ENCODE data around the gene REXO4.
"Not testable (repeated sequence)": the region's sequence is repeated elsewhere in the genome, so short reads cannot be mapped to it uniquely, and the experiment has no call there.

The REXO4 gene

DNA sequence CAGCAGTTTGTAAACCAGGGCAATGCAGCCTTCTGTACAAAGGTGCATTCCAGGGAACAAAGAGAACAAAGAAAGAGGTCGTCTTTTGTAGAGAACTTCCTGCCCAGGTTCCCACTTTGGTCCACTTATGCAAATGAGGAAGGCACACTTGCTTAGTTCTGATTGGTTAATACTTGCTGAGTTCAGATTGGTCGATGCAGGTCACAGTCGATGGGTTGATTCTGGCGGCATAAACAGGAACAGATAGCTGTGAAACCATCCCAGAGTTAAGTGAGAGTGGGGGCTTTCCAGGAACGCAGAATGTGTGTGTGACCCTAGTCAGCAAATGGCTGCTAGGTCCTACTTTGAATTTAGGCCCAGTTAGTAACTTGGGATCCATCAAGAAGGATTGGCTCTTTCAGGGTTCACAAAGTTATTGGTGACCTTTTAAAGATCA, 2.6 kb upstream of the REXO4 start:
- no peak for DNase-seq

DNA sequence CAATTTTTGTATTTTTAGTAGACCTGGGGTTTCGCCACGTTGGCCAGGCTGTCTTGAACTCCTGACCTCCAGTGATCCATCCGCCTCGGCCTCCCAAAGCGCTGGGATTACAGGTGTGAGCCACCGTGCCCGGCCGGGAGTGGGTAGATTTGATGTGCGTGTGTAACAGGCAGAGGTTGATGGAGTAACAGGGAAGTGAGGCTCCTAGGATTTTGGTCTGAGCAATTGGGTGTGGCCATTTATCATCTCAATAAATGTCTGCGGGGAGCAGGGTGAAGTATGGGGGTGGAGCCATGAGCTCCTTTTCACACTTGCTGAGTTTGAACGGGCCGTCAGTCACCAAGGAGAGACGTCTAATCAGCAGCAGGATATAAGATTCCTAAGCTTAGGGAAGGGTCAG, 1.2 kb upstream of the REXO4 start:
- DNase-seq = no peak

DNA sequence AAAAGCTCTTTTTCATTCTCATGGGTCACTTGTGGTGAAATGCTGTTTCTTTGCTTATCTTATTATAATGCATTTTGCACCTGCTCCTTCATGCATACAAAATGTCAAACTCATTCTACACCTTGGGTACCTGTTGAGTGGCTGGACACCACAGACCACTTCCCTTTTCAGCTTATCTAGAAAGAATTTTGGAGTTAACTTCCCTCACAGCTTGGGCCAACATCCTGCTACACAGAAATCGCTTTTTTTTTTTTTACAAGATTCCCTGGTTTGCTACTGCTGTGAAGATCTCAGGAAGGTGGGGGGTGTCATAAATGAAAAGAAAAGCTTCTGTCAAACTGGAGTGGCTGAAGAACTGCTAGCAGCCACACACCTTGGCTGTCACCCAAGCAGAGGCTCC, 2.6 kb downstream of the REXO4 start:
- no peak for DNase-seq

DNA sequence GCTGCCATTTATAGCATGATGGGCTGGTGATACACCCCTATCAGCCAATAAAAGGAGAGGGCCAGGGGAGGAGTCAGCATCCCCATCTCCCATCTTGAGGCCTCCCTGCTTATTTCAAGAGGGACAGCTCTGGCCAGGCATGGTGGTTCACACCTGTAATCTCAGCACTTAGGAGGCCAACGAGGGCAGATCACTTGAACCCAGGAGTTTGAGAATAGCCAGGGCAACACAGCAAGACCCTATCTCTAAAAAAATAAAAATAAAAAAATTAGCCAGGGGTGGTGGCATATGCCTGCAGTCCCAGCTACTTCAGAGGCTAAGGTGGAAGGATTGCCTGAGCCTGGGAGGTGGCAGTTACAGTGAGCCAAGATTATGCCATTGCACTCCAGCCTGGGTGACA, 9.8 kb downstream of the REXO4 start:
- DNase-seq = no peak

DNA sequence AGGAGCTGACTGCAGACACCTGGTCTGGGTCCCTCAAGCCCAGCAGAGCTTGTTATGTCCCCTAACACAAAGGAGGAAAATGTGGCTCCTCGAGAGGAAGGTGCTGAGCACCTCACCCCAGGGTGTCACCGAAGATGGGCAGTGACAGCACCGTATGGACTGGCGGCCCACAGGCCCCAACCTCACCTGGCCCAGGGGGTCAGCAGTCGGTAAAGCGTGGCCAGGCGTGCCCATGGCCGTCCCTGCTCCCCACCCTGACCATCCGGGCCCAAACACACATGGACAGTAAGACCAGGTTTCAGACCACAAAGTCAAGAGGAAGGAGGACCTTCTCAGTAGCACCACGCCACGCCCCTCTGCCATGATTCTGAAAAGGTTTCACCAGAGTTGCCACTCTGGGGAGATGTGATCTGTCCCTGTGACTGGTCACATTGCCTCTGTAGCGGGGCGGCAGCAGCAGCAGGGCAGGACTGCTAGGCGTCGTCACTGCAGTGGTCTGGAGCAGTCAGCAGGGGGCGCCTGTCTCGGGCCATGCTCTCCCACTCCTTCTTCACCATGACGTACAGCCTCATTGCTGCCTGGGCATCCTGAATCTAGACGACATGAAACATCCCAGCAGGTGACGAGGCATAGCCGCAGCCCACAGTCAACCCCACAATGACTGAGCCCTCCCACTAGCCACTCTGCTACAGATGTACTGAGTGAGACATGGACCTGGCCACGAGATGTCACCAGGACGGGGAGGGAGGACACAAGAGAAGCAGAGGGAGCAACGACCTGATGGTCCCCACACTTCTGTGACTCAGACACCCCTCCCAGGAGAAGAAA, 11.1 kb downstream of the REXO4 start:
- DNase-seq = peak; percentile 54

DNA sequence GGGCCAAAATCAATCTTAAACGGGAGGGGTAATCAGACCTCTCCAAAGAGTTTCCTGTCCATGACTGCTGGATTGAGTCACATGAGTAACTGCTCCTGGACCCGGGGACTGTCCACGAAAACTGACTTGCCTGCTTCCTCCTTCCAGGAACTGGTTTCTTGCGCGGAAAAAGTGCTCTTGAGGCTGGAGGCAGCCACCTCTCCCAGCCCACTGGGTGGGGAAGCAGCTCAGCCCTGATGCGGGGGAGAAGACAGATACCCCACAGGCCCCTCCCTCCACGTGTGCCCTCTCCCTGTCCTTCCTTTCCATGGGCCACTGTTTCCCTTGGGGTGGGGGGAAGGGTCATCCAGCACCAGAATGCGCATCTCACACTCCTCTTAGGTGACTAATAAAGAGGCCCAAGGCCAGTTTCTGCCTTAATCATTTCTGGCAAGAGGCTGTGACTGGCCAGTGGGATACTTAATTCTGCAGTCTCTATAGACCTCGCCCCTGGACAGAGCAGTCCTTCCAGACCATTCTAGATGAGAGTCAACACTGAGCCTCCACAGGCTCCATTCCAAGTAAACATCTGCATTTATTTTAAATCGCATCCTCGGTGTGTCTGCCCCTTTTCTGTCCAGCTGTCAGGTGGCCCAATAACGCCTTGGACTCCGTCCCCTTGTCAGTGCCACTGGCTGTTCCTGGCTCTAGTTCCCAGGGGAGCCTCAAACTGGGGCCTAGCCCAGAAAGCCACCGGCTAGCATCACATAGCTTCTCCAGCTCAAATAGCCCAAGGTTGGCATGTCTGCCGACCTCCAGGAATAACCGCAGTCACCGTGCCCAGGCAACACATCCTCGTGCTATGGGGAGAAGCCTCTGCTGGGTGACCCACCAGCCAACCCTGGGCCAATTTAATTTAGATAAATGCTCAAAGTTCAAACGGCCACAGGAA, 12.0 kb downstream of the REXO4 start:
- no peak for DNase-seq

DNA sequence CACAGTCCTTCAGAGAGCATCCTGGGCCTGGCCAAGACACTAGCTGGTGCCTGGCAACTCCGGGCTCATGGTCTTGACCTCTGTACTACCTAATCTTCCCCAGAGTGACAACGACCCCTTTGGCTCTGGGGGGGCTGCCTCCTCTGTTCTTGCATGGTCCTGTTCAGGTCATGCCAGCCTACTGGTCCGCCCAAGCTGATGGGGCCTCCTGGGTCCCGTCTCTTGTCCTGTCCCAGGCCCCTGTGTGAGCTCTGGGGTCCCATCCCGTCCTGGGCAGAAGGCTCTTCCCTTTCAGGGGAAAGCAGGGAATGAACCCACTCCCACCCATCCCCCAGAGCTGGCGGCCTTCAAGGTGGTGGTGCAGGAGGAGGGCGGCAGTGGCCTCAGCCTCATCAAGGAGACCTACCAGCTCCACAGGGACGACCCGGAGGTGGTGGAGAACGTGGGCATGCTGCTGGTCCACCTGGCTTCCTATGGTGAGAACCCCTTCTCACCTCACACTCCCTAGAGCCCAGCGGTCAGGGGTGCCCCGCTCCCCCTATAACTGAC, 13.3 kb downstream of the REXO4 start:
- no peak for DNase-seq

DNA sequence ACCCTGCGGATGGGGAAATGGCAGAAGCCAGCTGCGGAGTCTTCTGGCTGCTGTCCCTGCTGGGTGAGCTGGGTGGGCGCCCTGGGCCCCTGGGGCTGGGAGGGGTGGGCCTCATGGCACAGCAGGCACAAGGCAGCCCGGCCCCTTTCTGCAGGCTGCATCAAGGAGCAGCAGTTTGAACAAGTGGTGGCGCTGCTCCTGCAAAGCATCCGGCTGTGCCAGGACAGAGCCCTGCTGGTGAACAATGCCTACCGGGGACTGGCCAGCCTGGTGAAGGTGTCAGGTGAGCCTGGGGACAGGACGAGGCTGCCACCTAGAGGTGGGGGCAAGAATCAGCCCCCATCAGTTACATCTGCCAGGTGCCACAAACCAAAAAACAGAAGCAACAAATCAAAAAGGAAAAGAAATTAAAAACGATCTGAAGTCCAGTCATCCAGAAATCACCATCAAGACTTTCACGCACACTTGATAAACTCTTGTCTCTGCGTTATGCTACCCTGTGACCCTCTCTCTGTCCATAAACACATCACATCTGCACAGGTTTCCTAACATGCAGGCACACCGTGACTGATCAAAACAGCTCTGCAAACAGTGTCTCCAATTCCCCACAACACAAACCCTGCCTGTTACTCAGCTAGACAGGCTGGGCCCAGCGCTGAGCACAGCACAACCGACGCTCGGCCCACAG, 13.9 kb downstream of the REXO4 start:
- DNase-seq = no peak

DNA sequence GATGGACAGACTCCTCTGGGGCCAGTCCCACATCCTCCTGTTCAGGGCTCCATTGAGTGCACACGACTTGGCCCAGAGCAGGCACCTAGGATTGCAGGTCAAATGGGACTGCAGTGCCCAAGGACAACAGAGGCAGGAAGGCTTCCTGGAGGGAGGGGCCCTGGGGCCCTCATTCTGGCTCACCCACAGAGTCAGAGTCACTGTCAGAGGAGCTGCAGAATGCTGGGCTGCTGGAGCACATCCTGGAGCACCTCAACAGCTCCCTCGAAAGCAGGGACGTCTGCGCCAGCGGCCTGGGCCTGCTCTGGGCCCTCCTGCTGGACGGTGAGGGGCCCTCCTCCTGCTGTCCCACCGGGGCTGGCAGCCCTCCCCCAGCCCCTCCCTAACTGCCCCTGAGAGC, 15.1 kb downstream of the REXO4 start:
- no peak for DNase-seq

DNA sequence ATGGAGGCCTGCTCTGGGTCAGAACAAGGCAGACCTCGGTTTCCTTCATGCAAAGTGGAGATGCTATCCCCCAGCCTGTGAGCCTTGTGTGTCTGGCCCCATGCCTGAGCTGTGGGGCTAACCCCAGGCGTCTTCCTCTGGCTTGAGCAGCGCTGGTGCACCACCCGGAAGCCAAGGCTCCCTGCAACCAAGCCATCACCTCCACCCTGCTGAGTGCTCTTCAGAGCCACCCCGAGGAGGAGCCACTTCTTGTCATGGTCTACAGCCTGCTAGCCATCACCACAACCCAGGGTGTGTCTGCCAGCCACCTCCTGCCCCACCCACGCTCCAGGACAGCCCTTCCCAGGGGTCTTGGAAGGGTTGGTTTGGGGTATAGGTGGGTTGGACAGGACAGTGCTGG, 16.2 kb downstream of the REXO4 start:
- DNase-seq = no peak

DNA sequence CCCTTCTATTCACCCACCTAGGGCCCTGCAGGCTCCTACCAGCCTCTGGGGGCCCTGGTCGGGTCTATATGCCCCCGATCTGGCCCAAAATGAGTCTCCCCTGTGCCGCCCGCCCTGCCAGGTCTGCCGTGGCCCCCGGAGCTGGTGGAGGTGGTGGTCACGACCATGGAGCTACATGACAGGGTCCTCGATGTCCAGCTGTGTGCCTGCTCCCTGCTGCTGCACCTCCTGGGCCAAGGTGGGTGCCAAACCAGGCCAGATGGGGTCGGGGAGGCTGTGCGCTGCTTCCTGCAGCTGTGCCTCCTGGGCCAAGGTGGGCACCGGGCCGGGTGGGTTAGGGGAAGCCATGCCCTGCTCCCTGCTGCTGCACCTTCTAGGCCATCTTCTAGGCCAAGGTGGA, 17.5 kb downstream of the REXO4 start:
- no peak for DNase-seq

DNA sequence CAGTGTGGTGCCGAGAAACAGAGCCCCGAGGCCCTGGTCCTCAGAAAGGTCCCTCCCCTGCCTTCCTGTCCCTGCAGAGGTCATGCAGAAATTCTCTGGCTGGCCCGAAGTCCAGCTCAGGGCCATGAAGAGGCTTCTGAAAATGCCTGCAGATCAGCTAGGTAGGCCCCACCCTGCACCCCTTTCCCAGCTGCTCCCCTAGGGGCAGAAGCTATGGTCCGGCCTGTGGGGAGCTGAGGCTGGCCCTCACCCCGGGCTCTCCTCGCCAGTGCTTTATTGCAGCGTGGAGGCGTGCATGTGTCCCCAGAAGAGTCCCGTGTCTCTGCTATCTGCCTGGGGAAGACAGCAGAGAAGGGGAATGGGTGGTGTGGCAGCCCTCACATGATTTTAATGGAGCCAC, 19.9 kb downstream of the REXO4 start:
- DNase-seq = no peak

DNA sequence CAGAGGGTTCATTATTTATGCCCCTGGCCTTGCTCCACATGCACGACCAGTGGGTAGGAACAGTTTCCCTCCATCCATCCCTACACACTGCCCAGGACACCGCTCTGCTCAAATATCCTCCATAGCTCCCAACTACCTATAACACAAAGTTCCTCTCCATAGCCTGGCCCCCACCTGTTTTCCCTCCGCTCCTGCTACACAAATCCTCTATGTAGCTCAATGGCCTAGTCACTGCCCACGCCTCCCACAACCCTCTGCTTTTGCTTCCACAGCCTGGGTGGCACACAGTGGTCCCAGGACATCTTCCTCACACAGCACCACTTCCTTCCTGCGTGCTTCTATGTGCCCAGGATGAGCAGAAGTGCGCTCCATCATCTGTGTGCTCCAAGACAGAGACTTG, 20.4 kb downstream of the REXO4 start:
- DNase-seq = no peak

DNA sequence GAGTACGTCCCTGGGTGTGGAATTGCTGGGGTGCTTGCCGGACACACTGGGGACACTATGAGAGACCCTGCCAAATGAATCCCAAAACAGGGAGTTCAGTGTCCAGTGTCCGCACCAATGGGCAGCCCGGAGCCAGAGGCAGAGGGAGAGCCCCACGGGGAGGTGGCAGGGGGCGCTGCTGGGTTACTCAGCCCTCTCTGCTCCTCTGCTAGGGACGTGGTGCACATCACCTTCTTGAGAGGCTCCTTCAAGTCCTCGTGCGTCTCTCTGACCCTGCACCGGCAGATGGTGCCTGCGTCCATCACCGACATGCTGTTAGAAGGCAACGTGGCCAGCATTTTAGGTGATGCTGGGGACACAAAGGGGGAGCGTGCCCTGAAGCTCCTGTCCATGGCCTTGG, 20.9 kb downstream of the REXO4 start:
- no peak for DNase-seq

DNA sequence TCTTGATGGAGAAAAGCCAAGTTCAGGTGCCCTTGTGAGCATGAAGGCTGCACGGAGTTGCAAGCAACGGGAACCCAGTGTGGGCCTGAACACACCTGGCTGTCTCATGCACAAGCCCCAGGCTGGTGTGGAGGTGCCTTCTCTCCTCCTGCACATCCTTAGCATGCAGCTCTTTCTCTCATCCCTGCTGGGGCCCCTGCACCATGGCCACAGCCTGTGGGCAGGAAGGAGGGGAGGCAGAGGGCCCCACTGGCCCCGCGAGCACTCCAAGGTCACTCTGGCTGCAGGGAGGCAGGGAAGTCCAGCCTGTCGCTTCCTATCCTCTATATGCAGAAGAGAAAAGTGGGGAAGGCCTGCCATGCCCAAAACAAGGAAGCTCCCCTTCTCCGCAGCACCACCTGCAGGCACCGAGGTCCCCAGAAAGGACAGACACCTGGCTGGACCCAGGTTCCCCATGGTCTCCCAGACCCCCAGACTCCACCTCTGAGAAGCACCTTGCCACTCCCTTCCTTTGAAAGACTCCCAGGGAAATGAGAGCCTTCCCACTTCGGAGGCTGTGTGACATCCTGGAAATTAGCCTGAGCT, 23.0 kb downstream of the REXO4 start:
- DNase-seq = no peak

DNA sequence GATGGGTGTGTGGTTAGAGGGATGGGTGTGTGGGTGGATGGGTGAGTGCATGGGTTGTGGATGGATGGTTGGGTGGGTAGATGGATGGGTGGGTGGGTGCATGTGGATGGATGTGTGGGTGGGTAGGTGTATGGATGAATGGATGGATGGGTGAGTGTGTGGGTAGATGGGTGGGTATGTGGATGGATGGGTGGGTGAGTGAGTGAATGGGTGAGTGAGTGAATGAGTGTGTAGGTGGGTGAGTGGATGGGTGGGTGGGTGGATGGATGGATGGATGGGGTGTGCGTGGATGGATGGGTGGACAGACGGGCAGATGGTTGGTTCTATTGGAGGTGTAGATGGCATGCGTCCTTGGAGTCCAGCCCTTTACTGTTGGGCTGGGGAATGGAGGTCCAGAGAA, 24.4 kb downstream of the REXO4 start:
- no peak for DNase-seq

DNA sequence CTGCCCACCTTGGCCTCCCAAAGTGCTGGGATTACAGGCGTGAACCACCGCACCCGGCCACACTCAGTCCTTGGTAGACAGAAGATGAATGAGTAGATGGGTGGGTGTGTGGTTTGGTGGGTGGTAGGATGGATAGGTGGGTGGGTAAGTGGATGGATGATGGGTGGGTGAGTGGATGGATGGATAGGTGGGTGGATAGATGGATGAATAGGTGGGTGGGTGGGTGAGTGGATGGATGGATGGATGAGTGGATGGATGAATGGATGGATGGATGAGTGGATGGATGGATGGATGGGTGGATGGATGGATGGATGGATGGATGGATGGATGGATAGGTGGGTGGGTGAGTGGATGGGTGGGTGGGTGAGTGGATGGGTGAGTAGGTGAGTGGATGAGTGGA, 25.5 kb downstream of the REXO4 start:
- not testable (repeated sequence) for DNase-seq

DNA sequence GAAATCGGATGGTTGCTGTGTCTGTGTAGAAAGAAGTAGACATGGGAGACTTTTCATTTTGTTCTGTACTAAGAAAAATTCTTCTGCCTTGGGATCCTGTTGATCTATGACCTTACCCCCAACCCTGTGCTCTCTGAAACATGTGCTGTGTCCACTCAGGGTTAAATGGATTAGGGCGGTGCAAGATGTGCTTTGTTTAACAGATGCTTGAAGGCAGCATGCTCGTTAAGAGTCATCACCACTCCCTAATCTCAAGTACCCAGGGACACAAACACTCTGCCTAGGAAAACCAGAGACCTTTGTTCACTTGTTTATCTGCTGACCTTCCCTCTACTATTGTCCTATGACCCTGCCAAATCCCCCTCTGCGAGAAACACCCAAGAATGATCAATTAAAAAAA, 26.4 kb downstream of the REXO4 start:
- DNase-seq = not testable (repeated sequence)

DNA sequence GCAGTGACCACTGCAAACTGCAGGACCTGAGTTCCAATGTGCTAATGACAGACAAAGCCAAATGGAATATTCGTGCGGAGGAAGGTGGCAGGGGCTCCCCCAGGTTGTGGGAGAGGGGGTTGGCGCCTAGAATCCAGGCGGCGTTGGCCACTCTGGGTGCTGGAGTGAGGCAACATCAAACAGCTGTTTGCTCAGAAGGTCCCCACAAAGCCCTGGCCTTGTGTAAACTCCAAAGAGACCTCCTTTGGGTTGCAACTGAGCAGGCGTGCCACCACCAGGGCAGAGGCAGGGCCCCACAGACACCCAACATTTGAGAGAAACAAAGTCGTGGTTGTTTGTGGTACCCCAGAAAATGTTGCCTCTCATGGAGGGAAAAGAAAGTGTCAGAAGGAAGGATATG, 27.1 kb downstream of the REXO4 start:
- no peak for DNase-seq

DNA sequence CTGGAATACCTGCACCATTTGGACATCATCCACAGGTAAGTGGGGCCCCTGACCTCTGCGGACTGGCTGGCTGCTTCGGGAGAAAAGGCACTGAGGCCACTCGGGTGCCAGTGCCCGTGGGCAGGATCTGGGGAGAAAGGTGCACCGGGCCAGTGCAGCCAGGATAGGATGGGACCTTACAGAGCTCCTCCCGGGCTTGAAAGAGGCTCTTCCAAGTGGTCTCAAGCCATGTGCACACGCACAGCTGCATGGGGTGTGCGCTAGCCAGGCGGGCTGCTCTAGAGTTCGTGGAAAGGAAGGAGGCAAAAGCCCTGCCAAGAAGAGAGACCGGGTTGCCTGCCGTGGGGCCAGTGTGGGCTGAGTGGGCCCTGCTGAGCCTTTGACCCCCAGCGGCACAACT, 28.2 kb downstream of the REXO4 start:
- no peak for DNase-seq

DNA sequence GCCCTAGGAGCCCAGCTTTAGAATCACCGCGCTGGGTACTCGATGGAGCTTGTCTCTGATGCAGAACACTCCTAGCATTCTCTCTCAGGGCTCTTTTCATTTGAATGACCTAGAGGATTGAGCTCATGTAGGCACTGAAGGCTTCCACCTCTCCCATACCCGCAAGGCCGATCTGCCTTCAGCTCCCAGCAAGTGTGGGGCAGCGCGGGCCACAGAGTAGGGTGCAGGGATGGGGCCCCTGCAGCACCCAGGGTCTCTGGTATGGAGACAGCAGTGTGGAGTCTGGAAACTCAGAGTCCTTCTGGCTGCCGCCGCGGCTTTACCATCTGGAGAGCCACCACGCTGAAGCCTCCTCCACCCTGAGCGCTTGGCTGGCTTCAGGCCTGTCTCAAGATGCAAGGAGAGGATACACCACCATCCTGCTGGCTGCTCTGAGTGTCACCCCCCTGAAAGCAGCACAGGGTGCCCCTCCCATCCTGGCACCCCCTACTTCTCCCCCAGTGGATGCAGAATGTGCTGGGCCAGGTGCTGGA, 28.7 kb downstream of the REXO4 start:
- no peak for DNase-seq

DNA sequence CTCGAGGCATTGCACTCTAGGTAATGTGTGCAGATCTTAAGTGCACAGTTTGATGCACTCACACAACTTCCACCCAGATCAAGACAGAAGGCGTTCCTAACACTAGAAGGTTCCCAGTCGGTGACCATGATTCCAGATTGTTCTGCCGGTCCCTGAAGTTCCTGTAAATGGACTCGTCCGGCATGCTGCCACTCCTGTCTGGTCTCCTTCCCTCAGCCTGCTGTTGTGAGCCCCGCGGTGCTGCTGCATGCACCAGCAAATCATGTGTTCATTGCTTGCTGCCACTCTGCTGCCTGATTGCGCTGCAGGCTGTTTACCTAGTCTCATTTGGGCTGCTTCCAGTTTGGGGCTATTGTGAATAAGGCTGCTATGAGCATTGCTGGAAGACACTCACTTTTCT, 30.1 kb downstream of the REXO4 start:
- DNase-seq = no peak

DNA sequence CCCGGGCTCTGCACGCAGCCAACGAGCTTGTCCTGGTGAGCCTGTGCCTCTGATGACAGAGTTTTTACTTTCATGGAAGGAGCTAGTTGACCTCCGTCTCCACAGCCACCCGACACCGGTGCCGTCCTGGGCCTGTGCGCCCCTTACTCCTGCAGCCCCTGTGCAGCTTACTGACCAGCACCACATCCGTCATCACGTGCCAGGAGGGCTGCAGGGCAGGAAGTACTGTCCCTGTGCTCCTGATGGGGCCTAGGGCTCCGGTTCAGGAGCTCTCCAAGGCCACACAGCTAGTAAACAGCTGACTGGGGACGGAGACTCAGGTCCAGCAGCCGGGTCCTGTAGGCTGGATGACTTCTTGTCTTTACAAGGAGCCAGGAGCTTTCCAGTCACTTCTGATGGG, 31.5 kb downstream of the REXO4 start:
- DNase-seq = no peak
